ENCODE results near the gene TGM3.

Gene TGM3

GRCh38 chr20:2285193-2285592, 10.6 kb upstream of the TGM3 start:
- DNase-seq (ENCODE audit: low spot score), result no peak

DNA sequence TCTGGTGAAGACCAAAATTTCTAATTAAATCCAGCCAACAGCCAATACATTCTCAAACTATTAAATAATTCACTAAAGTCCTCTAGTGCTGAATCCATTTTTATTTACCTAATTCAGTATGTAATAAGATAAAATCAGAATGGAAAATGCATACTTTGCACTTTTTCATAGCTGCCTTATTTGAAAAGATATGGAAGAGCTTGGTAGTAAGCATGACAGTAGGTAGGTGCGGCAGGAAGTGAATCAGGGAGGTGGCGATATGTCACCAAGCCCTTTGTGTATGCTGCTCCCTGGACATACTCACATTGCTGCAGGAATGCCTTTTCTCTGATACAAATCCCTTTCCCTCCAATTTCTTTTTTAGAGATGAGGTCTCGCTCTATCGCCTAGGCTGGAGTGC, 10.2 kb upstream of the TGM3 start:
- DNase-seq (ENCODE audit: low spot score), result no peak

DNA sequence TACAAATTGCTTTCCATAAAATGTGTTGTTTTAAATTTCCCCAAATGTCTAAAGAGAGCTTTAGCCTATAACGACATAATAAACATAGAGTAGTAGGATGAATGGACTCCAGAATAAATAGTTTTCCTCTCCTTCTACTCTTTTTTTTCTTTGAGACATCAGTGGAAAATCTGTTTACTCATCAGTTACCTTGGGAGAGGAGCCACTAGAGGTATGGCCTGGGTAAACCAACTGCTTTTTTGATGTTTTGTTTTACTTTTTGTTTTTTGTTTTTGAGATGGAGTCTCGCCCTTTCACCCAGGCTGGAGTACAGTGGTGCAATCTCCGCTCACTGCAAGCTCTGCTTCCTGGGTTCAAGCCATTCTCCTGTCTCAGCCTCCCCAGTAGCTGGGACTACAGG, 8.3 kb upstream of the TGM3 start:
- DNase-seq (ENCODE audit: low spot score), result no peak

- no peak for DNase-seq (ENCODE audit: low spot score)
Observed at GRCh38 chr20:2289475-2289874, 6.3 kb upstream of the TGM3 start.

- DNase-seq (ENCODE audit: low spot score), result no peak
Observed at GRCh38 chr20:2290486-2290885, 5.3 kb upstream of the TGM3 start.

GRCh38 chr20:2292416-2293110, 3.2 kb upstream of the TGM3 start:
- no peak for DNase-seq (ENCODE audit: low spot score)

DNA sequence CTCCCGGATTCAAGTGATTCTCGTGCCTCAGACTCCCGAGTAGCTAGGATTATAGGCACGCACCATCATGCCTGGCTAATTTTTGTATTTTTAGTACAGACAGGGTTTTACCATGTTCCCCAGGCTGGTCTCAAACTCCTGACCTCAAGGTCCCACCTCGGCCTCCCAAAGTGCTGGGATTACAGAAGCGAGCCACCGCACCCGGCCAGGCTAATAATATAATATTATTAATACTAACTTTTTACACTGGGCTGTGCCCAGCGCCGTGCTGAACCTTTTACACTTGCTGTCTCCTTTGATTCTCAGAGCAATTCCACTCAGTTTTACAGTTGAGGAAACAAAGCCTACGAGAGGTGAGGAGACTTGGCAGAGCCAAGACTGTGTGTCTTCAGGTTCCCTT, 2.3 kb upstream of the TGM3 start:
- DNase-seq (ENCODE audit: low spot score), result no peak

- no peak for DNase-seq (ENCODE audit: low spot score)
Observed at GRCh38 chr20:2293971-2294370, 1.8 kb upstream of the TGM3 start.

- no peak for DNase-seq (ENCODE audit: low spot score)
Observed at GRCh38 chr20:2295286-2295685, 515 bp upstream of the TGM3 start.

GRCh38 chr20:2296524-2297356, 939 bp downstream of the TGM3 start:
- DNase-seq (ENCODE audit: low spot score), result no peak

- no peak for DNase-seq (ENCODE audit: low spot score)
Observed at GRCh38 chr20:2297357-2297728, 1.5 kb downstream of the TGM3 start.

- DNase-seq (ENCODE audit: low spot score), result no peak
Observed at GRCh38 chr20:2298116-2298515, 2.3 kb downstream of the TGM3 start.

DNA sequence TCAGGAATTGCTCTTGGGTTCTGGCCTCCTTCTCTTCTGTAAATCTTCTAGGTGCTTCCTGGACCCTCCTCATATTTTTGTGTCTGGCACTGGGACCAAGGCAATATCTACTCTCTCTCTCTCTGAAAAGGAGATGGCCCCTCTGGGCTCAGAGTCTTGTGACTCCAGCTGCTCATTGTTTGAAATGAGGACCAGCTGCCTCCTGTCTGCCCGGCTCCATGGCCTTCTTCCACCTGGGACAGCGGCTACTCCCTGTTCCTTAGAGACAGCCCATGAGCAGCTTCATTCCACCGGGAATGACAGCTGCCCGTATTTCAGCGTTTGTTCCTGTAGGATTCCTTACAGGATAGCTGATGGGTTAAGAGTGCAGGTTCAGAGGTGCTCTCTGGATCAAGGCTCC, 2.9 kb downstream of the TGM3 start:
- DNase-seq (ENCODE audit: low spot score), result no peak

- DNase-seq (ENCODE audit: low spot score), result no peak
Observed at GRCh38 chr20:2299301-2299700, 3.5 kb downstream of the TGM3 start.

DNA sequence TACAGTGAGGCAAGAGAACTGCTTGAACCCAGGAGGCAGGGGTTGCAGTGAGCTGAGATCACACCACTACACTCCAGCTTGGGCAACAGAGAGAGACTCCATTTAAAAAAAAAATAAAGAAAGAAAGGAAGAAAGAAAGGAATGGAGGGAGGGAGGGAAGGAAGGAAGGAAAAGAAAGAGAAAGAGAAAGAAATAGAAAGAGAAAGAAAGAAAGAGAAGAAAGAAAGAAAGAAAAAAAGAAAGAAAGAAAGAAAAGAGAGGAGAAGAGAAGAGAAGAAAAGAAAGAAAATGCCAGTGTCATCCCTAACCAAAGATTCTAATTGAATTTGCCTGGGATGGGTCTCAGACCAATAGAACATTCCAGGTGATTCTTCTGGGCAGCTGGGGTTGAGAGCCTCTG, 4.2 kb downstream of the TGM3 start:
- DNase-seq (ENCODE audit: low spot score), result no peak

DNA sequence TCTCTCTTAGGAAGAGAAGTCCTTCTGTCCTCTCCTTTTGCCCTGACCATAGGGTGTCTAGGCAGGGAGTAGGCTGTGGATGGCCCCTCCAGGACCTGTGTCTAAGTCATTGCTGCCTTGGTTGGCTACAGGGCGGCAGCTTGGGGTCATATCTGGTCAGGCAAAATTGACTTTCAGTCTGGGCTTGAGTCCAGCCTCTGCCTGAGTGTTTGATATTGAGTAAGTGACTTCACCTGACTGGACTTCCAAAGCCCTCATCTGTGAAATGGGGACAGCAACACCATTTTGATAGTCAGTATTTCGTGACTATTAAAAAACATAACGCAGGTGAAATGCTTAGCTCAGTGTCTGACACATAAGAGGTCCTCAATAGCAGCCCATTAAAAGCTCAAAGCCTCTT, 4.6 kb downstream of the TGM3 start:
- DNase-seq (ENCODE audit: low spot score), result no peak

DNA sequence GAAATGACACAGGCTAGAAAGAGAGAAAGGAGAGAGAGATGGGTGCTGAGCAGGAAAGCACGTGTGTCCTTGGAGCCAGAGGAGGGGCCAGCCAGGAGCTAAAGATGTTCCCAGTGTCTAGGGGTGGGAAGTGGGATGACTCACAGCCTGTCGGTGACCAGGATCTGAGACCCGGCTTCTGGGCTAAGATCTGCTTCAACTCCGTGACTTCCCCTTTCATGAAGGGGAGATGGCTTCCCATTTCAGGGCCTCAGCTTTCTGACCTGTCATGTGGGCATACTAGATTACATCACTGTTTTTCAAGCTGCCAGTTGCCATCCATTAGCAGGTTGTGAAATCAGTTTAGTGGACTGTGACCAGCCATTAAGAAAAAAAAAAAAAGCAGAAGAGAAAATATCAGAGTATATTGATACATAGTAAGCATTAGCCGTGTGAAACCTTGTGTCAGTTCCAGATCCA, 5.4 kb downstream of the TGM3 start:
- peak; percentile 97 for DNase-seq (ENCODE audit: low spot score)

- DNase-seq (ENCODE audit: low spot score), result no peak
Observed at GRCh38 chr20:2302384-2303060, 6.7 kb downstream of the TGM3 start.

DNA sequence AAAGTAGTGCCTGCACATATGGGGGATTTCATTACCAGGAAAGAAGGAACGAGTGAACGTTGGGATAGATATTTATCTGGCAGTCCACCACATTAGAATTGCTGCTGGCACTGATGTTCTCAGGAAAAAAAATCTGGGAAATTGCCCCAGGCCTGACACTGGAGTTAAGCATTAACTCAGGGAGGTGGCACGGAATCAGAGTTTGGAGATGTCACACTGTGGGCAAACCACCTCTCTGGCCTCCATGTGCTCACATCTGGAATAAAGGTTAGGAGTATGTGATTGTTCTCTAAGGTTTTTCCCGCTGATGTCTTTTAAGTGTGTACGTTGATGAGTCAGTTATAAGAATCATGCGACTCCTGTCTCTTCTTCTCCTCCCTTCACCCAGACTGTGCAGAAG, 7.9 kb downstream of the TGM3 start:
- DNase-seq (ENCODE audit: low spot score), result no peak

GRCh38 chr20:2304180-2304579, 8.4 kb downstream of the TGM3 start:
- DNase-seq (ENCODE audit: low spot score), result no peak

DNA sequence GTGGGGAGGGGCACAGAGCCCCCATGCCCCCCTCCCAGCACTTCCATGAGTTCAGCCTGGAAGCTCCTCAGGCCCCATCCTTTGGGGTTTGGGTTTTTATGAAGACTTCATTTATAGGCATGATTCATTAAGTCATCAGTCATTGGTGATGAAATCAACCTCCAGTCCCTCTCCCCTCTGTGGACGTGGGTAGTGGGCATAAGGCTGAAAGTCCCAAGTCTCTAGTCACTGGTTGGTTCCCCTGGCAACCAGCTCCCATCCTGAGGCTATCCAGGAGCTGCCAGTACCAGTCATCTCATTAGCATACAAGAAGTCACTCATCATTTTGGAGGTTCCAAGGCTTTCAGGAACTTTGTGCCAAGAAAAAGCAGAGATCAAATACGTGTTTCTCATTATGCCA, 9.2 kb downstream of the TGM3 start:
- DNase-seq (ENCODE audit: low spot score), result no peak

GRCh38 chr20:2305479-2305878, 9.7 kb downstream of the TGM3 start:
- no peak for DNase-seq (ENCODE audit: low spot score)

DNA sequence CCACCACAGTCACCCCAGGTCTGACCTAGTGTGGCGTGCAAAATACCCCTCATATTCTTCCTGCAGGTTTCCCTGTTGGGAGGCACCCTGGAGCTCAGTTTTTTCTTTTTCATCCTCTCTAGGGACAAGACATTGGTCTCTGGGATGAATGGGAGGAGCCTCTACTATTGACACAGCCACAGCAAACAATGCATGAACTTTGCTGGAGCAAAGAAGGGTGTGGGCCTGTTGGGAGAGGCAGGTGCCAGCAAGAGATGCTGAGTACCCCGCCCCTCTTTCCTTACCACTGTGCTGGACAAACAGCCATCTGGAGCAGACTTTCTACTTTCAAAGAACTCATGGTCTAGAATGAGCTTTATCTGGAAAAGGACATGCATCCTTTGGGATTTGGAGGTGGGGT, 10.1 kb downstream of the TGM3 start:
- DNase-seq (ENCODE audit: low spot score), result no peak

Data from NAMALWA (cell line).